Measurements from ENCODE around the gene IL1RAPL1. TPM values are rescaled to one million over a fixed set of nuclear protein-coding genes. Genes with fewer than 3 reads are reported as not detected.

Gene IL1RAPL1
- total and polyA plus RNA-seq, 2 donors (not counting 1 experiment from before 2014, with no cell fraction given), result 0.25 to 2.8 TPM

- Histone ChIP-seq H3K36me3 (ENCODE audit: control insufficient read depth, insufficient read depth, low read length) (no peaks in the 10 kb centered on the region), H3K4me2 (ENCODE audit: extremely low read depth, insufficient read depth, low read length) (no peak overlapping the region), H3K4me3 (replicated peaks in 1 of 4; ENCODE audit: control extremely low read depth in 1 of 4, insufficient read depth in 1 of 4, low read depth in 3 of 4, low read length in 4 of 4) (no peak overlapping the region), H2AFZ (ENCODE audit: low read length) (no peak overlapping the region), H3K4me1 (ENCODE audit: control insufficient read depth, extremely low read depth, insufficient read depth, low read length) (no peaks in the 10 kb centered on the region), H3K9me3 (ENCODE audit: control insufficient read depth, insufficient read depth, low read depth, low read length) (no peaks in the 10 kb centered on the region), H3K9ac (ENCODE audit: insufficient read depth, low read length) (no peak overlapping the region), H3K27me3 (ENCODE audit: control insufficient read depth, insufficient read depth, low read length) (no peaks in the 10 kb centered on the region), H3K79me2 (ENCODE audit: control insufficient read depth, insufficient read depth, low read length) (no peaks in the 10 kb centered on the region), H4K20me1 (ENCODE audit: control insufficient read depth, extremely low read depth, insufficient read depth, low read length) (no peaks in the 10 kb centered on the region), H3K27ac (ENCODE audit: insufficient read depth, low read length) (no peak overlapping the region)
- peak; percentile 49 to 87 for DNase-seq (ENCODE audit: low read depth in 2 of 2)
- no peak for TF ChIP-seq CTCF (conservative IDR thresholded peaks at IDR 0.05 in 1 of 2, IDR thresholded peaks at IDR 0.05 in 1 of 2; ENCODE audit: low read depth in 1 of 2, low read length in 2 of 2)
- TF ChIP-seq EZH2 (IDR thresholded peaks at IDR 0.05; ENCODE audit: low read length, missing control alignments), result no peak
Measured at GRCh38 chrX:29397506-29397905, 810.3 kb downstream of the IL1RAPL1 start.

GRCh38 chrX:29407357-29407756 lies 820.1 kb downstream of the IL1RAPL1 start:
- H3K79me2 ChIP-seq (ENCODE audit: control insufficient read depth, insufficient read depth, low read length), result no peaks in the 10 kb centered on the region
- no peaks in the 10 kb centered on the region for H3K36me3 ChIP-seq (ENCODE audit: control insufficient read depth, insufficient read depth, low read length)
- H3K27me3 ChIP-seq (ENCODE audit: control insufficient read depth, insufficient read depth, low read length), result no peaks in the 10 kb centered on the region
- TF ChIP-seq EZH2 (IDR thresholded peaks at IDR 0.05; ENCODE audit: low read length, missing control alignments) (no peak), CTCF (conservative IDR thresholded peaks at IDR 0.05 in 1 of 2, IDR thresholded peaks at IDR 0.05 in 1 of 2; ENCODE audit: low read depth in 1 of 2, low read length in 2 of 2) (no peak)
- H3K9ac ChIP-seq (ENCODE audit: insufficient read depth, low read length), result no peak overlapping the region
- H3K4me1 ChIP-seq (ENCODE audit: control insufficient read depth, extremely low read depth, insufficient read depth, low read length), result no peaks in the 10 kb centered on the region
- H4K20me1 ChIP-seq (ENCODE audit: control insufficient read depth, extremely low read depth, insufficient read depth, low read length), result no peaks in the 10 kb centered on the region
- H3K27ac ChIP-seq (ENCODE audit: insufficient read depth, low read length), result no peak overlapping the region
- H3K9me3 ChIP-seq (ENCODE audit: control insufficient read depth, insufficient read depth, low read depth, low read length), result no peaks in the 10 kb centered on the region
- H3K4me3 ChIP-seq (replicated peaks in 1 of 4; ENCODE audit: control extremely low read depth in 1 of 4, insufficient read depth in 1 of 4, low read depth in 3 of 4, low read length in 4 of 4), result no peak overlapping the region
- no peak overlapping the region for H2AFZ ChIP-seq (ENCODE audit: low read length)
- H3K4me2 ChIP-seq (ENCODE audit: extremely low read depth, insufficient read depth, low read length), result no peak overlapping the region
- no peak for DNase-seq (ENCODE audit: low read depth in 2 of 2)

- Histone ChIP-seq H3K4me1 (ENCODE audit: control insufficient read depth, extremely low read depth, insufficient read depth, low read length) (no peaks in the 10 kb centered on the region), H4K20me1 (ENCODE audit: control insufficient read depth, extremely low read depth, insufficient read depth, low read length) (no peaks in the 10 kb centered on the region), H3K9me3 (ENCODE audit: control insufficient read depth, insufficient read depth, low read depth, low read length) (no peaks in the 10 kb centered on the region), H2AFZ (ENCODE audit: low read length) (no peak overlapping the region), H3K9ac (ENCODE audit: insufficient read depth, low read length) (no peak overlapping the region), H3K4me3 (replicated peaks in 1 of 4; ENCODE audit: control extremely low read depth in 1 of 4, insufficient read depth in 1 of 4, low read depth in 3 of 4, low read length in 4 of 4) (no peak overlapping the region), H3K4me2 (ENCODE audit: extremely low read depth, insufficient read depth, low read length) (no peak overlapping the region), H3K27ac (ENCODE audit: insufficient read depth, low read length) (no peak overlapping the region), H3K27me3 (ENCODE audit: control insufficient read depth, insufficient read depth, low read length) (no peaks in the 10 kb centered on the region), H3K79me2 (ENCODE audit: control insufficient read depth, insufficient read depth, low read length) (no peaks in the 10 kb centered on the region), H3K36me3 (ENCODE audit: control insufficient read depth, insufficient read depth, low read length) (no peaks in the 10 kb centered on the region)
- TF ChIP-seq CTCF (conservative IDR thresholded peaks at IDR 0.05 in 1 of 2, IDR thresholded peaks at IDR 0.05 in 1 of 2; ENCODE audit: low read depth in 1 of 2, low read length in 2 of 2) (no peak), EZH2 (IDR thresholded peaks at IDR 0.05; ENCODE audit: low read length, missing control alignments) (no peak)
- peak; percentile 44 to 93 for DNase-seq (ENCODE audit: low read depth in 2 of 2)
Measured at GRCh38 chrX:29419774-29420553, 832.7 kb downstream of the IL1RAPL1 start.

Measured in fibroblast of lung (primary cell).